ENCODE data around the gene CHURC1. TPM values are rescaled to one million over a fixed set of nuclear protein-coding genes. Genes with fewer than 3 reads are reported as not detected.

Gene CHURC1
- total RNA-seq, 4 donors from 2014 or later: 53.6 to 113 (median 81.9) TPM

DNA sequence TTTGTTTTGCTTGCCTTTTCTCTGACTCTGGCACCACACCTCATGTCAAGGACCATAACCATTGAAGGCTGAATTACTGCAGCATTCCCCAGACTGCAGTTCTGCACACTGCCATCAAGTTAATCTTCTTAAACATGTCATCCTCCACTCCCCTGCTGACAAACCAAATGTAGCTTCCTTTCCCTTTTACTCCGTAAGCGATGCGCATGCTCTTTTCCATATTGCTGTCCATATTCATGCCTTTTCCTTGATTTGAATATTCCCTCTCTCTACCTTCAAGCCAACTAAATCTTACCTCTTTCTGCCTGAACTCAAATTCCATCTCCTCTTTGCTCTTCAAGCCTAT is 14.7 kb downstream of the CHURC1 start:
- TF ChIP-seq, protein P1, sequence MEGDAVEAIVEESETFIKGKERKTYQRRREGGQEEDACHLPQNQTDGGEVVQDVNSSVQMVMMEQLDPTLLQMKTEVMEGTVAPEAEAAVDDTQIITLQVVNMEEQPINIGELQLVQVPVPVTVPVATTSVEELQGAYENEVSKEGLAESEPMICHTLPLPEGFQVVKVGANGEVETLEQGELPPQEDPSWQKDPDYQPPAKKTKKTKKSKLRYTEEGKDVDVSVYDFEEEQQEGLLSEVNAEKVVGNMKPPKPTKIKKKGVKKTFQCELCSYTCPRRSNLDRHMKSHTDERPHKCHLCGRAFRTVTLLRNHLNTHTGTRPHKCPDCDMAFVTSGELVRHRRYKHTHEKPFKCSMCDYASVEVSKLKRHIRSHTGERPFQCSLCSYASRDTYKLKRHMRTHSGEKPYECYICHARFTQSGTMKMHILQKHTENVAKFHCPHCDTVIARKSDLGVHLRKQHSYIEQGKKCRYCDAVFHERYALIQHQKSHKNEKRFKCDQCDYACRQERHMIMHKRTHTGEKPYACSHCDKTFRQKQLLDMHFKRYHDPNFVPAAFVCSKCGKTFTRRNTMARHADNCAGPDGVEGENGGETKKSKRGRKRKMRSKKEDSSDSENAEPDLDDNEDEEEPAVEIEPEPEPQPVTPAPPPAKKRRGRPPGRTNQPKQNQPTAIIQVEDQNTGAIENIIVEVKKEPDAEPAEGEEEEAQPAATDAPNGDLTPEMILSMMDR (IDR thresholded peaks at IDR 0.05): no peak
- no peak for DNase-seq (ENCODE audit: low spot score)
- ATAC-seq (ENCODE audit: low FRiP score): no peak

DNA sequence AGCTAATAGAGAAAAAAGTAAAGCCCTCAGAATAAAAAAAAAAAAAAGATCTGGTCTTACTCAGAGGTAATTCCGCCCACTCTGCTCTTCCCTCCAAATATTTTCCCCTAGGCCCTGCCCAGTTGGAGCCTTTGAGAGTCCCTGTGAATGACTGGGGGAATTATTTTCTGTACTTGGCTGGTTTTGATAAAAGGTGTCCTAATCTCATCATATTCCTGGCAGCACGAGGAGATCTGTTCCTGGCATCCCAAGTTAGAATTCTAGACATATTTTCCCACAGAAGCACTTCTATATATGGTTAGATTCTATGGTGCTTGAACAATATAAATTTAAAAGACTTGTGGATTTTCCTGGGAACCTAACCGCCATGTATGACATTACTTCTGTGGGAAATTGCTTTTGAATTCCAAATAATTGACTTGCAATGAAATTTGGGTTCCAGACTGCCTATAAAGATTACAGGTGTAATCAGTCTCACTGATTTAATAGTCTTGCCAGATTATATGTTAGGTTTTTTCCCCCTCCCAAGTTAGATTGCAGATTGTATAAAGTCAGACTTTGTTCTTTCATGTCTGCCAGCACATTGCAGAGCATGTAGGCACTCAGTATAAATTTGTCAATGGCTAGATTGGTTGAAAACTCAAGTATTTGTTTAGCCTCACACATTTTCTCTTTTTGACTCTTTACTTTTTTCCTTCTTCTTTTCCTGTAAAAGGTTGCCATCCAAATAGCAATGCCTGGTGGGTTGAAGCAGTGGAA is 16.0 kb downstream of the CHURC1 start:
- TF ChIP-seq, protein P1 (IDR thresholded peaks at IDR 0.05): no peak
- peak; percentile 92 for ATAC-seq (ENCODE audit: low FRiP score)
- DNase-seq (ENCODE audit: low spot score): no peak

DNA sequence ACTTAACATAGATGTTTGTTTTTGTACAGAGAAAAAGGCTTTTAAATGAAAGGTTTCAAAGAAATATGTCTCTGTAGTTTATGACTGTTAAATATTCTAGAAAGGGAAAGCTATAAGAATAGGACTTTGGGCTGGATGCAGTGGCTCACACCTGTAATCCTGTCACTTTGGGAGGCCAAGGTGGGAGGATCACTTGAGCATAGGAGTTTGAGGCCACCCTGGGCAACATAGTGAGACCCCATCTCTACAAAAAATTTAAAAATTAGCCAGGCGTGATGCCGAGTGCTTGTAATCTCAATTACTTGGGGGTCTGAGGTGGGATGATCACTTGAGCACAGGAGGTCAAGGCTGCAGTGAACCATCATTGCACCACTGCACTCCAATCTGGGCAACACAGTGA is 16.9 kb downstream of the CHURC1 start:
- DNase-seq (ENCODE audit: low spot score) (no peak), ATAC-seq (ENCODE audit: low FRiP score) (no peak)
- TF ChIP-seq, protein P1 (IDR thresholded peaks at IDR 0.05): no peak

DNA sequence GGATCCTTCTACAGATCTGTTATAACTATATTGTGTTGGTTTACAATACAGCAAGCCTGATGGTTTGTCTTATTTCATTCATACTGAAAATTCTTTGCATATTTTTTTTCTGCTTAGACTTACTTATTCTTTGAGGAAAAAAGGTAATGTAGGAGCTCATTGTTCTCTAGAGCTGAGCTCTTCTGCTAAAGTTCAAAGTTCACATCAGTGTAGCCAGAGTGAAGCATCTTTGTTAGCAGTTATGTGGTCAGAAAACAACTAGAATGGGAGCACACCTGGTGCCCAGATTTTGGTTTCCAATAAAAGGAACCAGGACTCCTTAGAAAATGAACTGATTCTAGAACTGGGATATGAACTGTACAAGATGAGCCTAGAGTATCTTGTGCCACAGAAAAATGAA is 18.0 kb downstream of the CHURC1 start:
- no peak for DNase-seq (ENCODE audit: low spot score)
- TF ChIP-seq, protein P1 (IDR thresholded peaks at IDR 0.05): no peak
- ATAC-seq (ENCODE audit: low FRiP score): no peak

DNA sequence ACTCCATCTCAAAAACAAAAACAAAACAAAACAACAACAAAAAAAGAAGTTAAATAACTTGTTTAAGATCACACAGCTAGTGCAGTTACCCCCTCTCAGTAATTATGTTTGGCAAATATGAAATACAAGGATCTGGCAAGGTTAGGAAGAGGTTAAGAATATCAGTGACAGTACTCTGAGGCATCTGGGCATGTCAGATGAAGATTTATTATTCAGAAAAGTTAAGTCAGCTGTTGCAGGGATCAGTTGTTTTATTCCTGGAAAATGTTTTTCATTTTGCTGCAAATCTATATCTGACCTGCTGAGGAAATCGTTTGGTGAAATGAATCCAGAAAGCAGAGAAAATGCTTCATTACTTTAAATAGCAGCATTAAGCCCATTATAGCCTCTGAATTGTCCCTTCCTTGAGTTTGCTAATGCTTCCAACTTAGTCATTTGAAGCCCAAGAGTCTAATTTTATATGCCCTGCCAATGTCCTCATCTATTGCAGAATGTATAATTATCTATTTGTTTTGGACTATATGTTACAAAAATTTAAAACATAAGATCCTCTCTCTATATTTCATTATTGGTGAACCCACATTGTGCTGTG is 20.2 kb downstream of the CHURC1 start:
- TF ChIP-seq, protein P1 (IDR thresholded peaks at IDR 0.05): no peak
- ATAC-seq (ENCODE audit: low FRiP score) (no peak), DNase-seq (ENCODE audit: low spot score) (no peak)

DNA sequence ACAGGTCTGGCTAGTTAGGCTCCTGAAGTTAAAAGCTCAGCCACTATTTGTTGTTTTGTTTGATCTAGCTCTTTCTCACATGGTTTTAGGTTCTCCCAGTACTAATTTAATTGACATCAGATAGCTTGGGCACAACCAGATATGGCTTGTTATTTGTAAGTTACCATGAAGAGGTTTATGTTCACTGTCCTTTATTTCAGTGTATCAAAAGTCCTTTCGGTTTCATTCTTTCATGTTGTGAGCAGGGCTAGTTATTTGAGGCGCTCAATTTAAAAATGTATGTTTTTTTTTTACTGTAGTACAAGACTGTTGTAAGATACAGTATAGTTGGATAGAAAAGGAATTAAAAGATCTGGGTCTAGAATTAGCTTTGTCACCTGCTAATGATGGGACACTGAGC is 21.3 kb downstream of the CHURC1 start:
- TF ChIP-seq, protein P1 (IDR thresholded peaks at IDR 0.05): no peak
- ATAC-seq (ENCODE audit: low FRiP score): no peak
- DNase-seq (ENCODE audit: low spot score): no peak

All from omental fat pad (tissue), 4 donors.